Neural progenitor cell (in vitro differentiated cells): Measurements from ENCODE around the gene TSHZ2.

Experiments used
- EZH2 ChIP-seq: fragments of 200-600 bp; sonication (generic); IDR thresholded peaks from 2 replicates; pipeline ENCODE4 v1.6.1; 2017; ENCODE audit warnings: antibody characterized with exemption, mild to moderate bottlenecking, moderate library complexity
- TF ChIP-seq, protein P1 (sequence below): fragments of 200-600 bp; sonication (generic); IDR thresholded peaks from 2 replicates; pipeline ENCODE4 v1.5.1; 2017; ENCODE audit warnings: antibody characterized with exemption, mild to moderate bottlenecking

DNA sequence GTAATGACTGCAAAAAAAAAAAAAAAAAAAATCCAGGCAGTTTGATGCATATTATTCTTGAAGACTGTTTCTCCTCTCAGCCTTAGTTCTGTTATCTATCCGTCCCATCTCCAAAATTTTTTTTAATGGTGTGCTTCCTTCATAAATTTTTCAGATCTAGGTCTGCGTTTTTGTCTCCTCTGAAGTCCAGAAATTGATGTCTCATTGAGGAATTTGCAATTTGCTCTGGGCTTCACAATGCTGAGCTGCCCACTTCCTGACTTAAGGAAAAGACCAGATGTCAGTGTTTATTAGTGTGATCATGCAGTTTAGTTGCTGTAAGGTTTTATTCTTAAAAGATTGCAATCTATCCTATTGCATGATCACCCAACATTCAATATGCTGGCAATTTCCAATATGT lies 323.9 kb downstream of the TSHZ2 start:
- TF ChIP-seq, protein P1, sequence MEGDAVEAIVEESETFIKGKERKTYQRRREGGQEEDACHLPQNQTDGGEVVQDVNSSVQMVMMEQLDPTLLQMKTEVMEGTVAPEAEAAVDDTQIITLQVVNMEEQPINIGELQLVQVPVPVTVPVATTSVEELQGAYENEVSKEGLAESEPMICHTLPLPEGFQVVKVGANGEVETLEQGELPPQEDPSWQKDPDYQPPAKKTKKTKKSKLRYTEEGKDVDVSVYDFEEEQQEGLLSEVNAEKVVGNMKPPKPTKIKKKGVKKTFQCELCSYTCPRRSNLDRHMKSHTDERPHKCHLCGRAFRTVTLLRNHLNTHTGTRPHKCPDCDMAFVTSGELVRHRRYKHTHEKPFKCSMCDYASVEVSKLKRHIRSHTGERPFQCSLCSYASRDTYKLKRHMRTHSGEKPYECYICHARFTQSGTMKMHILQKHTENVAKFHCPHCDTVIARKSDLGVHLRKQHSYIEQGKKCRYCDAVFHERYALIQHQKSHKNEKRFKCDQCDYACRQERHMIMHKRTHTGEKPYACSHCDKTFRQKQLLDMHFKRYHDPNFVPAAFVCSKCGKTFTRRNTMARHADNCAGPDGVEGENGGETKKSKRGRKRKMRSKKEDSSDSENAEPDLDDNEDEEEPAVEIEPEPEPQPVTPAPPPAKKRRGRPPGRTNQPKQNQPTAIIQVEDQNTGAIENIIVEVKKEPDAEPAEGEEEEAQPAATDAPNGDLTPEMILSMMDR: no peak
- no peak for TF ChIP-seq EZH2
